ENCODE data around the gene B4GALNT3. TPM values are rescaled to one million over a fixed set of nuclear protein-coding genes. Genes with fewer than 3 reads are reported as not detected.

B4GALNT3 gene
- total RNA-seq, 1 experiment from 2014 or later, result 23.3 TPM

DNA sequence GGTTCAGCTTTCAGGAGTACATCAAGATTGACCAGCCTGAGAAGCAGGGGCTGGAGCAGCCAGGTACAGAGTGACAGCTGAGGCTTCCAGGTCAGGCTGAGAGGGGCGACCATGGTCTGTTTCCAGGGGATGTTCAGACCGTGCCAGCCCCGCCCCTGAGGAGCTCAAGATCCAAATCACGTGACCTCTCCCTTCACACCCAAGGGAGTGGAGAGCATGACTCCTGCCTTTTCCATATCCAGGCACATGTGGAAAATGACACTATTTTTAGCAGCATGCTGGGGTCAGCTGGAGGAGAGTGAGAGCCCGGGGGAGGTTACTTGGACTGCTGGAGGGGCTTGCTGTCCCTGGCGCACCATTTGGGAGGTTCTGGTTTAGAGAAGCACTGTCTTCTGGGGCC, 92.7 kb downstream of the B4GALNT3 start:
- no peaks in the 10 kb centered on the region for H4K20me1 ChIP-seq (ENCODE audit: control insufficient read depth, insufficient read depth, insufficient read length)
- H3K79me2 ChIP-seq (ENCODE audit: insufficient read depth, low read length), result no peaks in the 10 kb centered on the region
- Mint-ChIP-seq H3K9me3 (no peaks in the 10 kb centered on the region; a peak in 1 of 5 replicates), H3K4me3 (no peak overlapping the region), H3K36me3 (ENCODE audit: insufficient read depth in 1 of 3, low read depth in 3 of 3) (peaks cover 14 to 51% (median 21%) of the 10 kb centered on the region in 3 experiments), H3K27me3 (ENCODE audit: low read depth) (no peaks in the 10 kb centered on the region), H3K4me1 (no peaks in the 10 kb centered on the region), H3K27ac (no peak overlapping the region; a peak in 1 of 7 replicates)
- TF ChIP-seq, protein P1, sequence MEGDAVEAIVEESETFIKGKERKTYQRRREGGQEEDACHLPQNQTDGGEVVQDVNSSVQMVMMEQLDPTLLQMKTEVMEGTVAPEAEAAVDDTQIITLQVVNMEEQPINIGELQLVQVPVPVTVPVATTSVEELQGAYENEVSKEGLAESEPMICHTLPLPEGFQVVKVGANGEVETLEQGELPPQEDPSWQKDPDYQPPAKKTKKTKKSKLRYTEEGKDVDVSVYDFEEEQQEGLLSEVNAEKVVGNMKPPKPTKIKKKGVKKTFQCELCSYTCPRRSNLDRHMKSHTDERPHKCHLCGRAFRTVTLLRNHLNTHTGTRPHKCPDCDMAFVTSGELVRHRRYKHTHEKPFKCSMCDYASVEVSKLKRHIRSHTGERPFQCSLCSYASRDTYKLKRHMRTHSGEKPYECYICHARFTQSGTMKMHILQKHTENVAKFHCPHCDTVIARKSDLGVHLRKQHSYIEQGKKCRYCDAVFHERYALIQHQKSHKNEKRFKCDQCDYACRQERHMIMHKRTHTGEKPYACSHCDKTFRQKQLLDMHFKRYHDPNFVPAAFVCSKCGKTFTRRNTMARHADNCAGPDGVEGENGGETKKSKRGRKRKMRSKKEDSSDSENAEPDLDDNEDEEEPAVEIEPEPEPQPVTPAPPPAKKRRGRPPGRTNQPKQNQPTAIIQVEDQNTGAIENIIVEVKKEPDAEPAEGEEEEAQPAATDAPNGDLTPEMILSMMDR (conservative IDR thresholded peaks at IDR 0.05), result no peak
- H4K91ac ChIP-seq (ENCODE audit: insufficient read length, low read depth, low read length), result no peak overlapping the region
- no peak overlapping the region for H2BK120ac ChIP-seq (ENCODE audit: low read depth, low read length, poor library complexity, severe bottlenecking)
- H2AFZ ChIP-seq (ENCODE audit: low read length), result no peak overlapping the region
- H3K4ac ChIP-seq (ENCODE audit: low read depth, low read length), result no peak overlapping the region
- no peak overlapping the region for H4K5ac ChIP-seq (ENCODE audit: insufficient read length, low read depth, low read length)
- no peaks in the 10 kb centered on the region for H3K9me3 ChIP-seq (ENCODE audit: control insufficient read depth, low read depth, low read length)
- no peaks in the 10 kb centered on the region for H3K79me1 ChIP-seq (ENCODE audit: insufficient read depth, low read depth, low read length, poor library complexity, severe bottlenecking)
- no CpG with 5 or more reads among the region's 6 CpGs for WGBS (ENCODE audit: extremely low coverage, insufficient read length, low lambda C conversion rate)
- H3K14ac ChIP-seq (ENCODE audit: insufficient read depth, low read length), result no peak overlapping the region
- no peak overlapping the region for H2BK20ac ChIP-seq (ENCODE audit: low read depth, low read length, poor library complexity, severe bottlenecking)
- no peaks in the 10 kb centered on the region for H3K4me1 ChIP-seq (ENCODE audit: insufficient read depth, low read length)
- H2BK5ac ChIP-seq (ENCODE audit: insufficient read length, low read length), result no peak overlapping the region
- H3K23ac ChIP-seq (ENCODE audit: insufficient read length, low read depth, low read length), result no peak overlapping the region
- H3K56ac ChIP-seq (ENCODE audit: insufficient read length, low read depth, low read length), result no peak overlapping the region
- H4K8ac ChIP-seq (replicated peaks; ENCODE audit: insufficient read length, low read depth, low read length), result no peak overlapping the region
- no peaks in the 10 kb centered on the region for H3K27me3 ChIP-seq (ENCODE audit: insufficient read depth, low read length)
- DNase-seq, result no peak
- H3K9ac ChIP-seq (ENCODE audit: extremely low read depth, insufficient read length, low read length), result no peak overlapping the region
- H3K27ac ChIP-seq (ENCODE audit: insufficient read length, low read depth, low read length), result no peak overlapping the region
- H3K23me2 ChIP-seq (ENCODE audit: insufficient read length, low read depth, low read length, poor library complexity, severe bottlenecking), result no peaks in the 10 kb centered on the region
- H2BK12ac ChIP-seq (ENCODE audit: insufficient read length, low read depth, low read length), result no peak overlapping the region
- no peak overlapping the region for H3T11ph ChIP-seq (ENCODE audit: low read length)
- H3K4me2 ChIP-seq (ENCODE audit: insufficient read depth, insufficient read length, low read length), result no peak overlapping the region
- H3K18ac ChIP-seq (ENCODE audit: insufficient read length, low read depth, low read length), result no peak overlapping the region
- no peak overlapping the region for H2AK5ac ChIP-seq (ENCODE audit: insufficient read length, low read length)
- H2BK15ac ChIP-seq (ENCODE audit: low read depth, low read length), result no peak overlapping the region

Data from H9 (cell line).